GM18502 (cell line): Measurements from ENCODE around the gene SPON1.

Experiments used
- ATAC-seq: cut with Tn5 transposase; IDR thresholded peaks from one replicate; pipeline ENCODE4 v1.9.1; 2021; ENCODE audit warnings: mild to moderate bottlenecking; ENCODE audit not compliant: unreplicated experiment, poor library complexity

The SPON1 gene

DNA sequence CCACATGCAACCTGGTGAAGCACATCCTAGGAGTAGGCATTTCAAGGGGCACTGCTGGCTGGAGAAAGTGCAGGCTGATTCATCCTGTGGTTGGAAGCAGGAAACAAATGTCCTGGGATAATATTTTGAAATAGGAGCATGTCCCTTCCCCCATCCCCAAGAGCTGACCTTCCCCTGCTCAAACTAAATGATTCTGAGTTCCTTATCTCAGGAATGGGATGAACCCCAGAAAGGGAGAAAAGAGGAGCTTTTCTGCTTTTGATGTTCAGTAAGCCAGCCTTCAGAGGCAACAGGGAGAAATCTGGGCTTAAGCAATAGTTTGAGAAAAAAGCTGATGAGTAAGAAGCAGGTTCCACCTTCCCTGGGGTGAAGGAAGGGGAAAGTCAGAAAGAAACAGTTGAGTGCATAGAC lies 19.5 kb upstream of the SPON1 start:
- ATAC-seq = no peak

DNA sequence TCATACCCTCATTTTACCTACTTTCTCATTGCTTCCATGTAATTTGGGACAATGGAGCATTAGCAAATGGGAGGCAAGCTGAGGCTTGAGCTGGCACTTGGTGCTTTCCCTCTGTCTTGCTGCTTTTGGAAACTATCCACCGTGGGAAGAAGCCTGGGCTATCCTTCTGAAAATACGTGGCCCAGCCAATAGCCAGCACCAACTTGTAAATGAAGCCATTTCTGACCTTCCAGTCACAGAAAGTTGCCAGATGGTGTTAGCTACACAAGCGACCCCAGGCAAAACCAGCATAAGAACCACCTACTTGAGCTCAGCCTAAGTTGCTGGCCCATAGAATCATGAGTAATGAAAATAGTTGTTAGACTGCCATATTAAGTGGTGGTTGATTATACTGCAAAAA lies 18.5 kb upstream of the SPON1 start:
- no peak for ATAC-seq

DNA sequence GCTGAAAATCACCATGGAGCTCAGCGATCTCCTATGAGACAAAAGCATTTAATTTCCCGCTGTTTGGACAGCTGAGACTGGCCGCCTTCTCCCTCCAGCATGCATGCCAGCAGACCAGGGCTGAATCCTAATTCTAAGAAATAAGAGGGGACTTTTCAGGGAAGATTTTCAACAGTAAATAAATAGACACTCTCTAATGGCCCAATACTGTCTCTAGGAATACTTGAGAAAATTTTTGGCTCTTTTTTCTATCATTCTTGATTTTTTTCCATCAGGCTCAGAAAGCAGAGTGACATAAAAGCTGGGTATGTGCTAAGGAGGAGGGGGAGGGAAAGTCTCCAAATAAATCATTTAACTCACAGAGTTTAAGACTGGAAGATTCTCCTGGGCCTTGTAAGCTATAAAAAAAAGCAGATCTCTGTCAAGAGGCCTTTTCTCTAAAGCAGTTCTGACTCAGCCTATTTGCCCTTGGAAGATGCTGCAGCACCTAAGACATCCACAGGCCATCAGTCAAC lies 17.6 kb upstream of the SPON1 start:
- no peak for ATAC-seq

DNA sequence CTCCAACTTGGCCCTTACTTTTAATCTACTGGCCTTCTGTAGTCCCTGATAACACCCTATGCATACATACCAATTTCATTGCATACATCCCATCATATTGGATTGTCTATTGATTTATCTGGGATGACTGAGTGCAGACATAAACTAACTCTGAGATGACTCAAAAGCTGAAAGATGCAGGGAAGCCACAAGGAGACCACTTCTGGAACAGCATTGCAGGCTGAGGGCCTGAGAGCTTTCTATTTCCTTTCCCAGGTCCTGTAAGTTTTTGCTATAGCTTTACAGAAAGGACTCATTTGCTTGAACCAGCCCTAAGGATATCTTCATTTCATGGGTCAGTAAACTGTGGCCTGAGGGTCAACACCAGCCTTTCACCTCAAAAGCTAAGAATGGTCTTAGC lies 15.1 kb upstream of the SPON1 start:
- no peak for ATAC-seq

DNA sequence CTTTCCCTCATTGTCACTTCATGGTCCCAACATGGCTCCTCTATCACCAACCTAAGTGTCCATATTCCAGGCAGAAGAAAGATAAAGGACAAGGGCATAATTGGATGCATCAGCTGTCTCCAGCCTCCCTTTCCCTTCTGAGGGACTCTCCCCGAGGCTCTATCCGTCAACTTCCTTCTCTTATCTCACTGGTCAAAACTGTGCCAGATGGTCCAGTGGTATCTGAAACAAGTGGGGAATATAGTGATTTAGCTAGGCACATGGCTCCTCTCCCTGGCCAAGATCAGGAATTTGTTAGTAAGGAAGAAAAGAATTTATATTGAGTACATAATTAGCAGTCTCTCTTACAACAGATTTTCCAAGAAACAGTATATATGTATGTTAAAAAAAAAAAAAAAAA lies 12.6 kb upstream of the SPON1 start:
- no peak for ATAC-seq

DNA sequence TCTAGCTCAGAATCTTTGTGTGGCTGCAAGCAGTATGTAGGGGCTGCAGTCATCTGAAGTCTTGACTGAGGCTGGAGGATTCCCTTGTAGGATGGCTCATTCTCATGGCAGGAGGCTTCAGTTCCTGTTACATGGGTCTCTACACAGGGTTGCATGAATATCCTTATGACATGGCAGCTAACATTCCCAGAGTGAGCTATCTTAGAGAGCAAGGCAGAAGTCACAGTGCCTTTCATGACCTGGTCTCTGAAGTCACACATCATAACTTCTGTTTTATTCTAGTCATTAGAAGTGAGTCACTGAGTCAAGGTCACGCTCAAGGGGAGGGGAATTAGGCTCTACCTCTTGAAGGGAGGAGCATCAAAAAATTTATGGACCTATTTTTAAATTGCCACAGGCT lies 10.3 kb upstream of the SPON1 start:
- no peak for ATAC-seq

DNA sequence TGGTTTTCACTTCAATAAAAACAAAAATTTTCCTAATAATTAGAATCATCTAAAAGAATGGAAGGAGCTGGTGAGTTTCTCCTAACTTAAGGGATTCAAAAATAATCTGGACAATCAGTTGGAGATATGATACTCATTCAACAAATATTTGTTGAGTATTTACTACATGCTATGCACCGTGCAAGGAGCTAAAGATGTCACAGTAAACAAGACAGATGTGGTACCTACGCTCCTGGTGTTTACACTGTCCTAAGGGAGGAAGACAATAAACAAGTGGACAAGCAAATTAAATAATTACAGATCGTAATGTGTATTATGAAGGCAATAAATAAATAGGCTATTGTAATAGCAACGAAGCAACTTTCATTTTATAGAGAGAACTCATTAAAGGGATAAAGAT lies 9.9 kb upstream of the SPON1 start:
- no peak for ATAC-seq

DNA sequence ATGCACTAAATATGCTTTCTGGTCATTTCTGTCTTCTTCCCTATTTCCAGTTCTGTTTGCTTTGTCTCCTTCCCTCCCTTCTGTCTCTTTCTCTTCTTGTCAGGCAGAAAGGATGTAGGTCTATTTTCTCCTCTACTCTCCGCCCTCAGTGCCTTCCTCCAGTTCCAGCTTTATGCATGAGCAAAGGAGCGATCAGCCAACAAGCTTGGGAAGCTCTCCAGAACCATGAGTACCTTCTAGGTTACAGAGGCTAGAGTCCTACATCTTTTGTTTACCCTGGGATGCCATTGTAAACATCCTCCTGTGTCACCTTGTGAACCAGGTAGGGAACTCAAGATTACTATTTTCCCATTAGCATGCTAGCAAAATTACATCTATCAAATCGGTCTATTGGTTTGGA lies 7.9 kb upstream of the SPON1 start:
- ATAC-seq = no peak

DNA sequence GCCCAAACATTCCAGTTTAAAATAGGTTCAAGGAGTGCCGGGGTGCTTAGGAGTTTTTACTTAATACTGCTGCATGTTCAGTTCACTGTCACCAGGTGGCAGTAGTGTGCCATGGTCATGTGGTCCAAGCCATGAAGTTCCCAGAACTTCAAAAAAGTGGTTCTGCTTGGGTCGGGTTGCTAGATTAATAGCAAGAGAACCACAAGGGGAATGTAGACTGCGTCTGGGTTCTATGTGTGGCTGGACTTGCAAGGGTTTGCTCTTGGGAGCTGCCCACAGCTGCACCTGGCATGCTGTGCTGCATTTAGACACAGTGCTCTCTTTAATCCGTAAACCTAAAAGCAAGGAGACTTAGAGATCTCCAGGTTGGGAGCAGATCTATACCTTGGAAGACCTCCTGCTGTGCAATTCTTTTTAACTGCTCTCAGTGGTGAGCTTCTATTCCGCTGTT lies 6.5 kb upstream of the SPON1 start:
- ATAC-seq = no peak

DNA sequence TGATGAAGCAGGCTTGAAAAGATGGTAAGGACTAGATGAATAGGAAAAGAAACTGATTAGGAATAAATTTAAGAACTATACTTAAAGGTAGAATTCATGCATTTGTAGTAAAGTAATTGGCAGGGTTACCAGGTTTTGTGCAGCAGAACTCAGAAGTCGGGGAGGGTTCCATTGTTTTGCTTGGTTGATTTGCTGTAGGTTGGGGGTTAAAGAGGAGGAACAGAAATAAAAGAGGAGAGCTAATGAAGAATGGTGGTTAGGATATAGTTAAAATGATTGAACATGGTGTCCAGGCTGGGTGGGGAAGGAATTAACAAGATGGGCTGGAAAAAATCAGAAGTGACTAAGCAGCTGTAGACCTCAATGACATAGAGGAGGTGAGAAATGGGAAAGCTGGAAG lies 5.5 kb upstream of the SPON1 start:
- ATAC-seq = no peak

DNA sequence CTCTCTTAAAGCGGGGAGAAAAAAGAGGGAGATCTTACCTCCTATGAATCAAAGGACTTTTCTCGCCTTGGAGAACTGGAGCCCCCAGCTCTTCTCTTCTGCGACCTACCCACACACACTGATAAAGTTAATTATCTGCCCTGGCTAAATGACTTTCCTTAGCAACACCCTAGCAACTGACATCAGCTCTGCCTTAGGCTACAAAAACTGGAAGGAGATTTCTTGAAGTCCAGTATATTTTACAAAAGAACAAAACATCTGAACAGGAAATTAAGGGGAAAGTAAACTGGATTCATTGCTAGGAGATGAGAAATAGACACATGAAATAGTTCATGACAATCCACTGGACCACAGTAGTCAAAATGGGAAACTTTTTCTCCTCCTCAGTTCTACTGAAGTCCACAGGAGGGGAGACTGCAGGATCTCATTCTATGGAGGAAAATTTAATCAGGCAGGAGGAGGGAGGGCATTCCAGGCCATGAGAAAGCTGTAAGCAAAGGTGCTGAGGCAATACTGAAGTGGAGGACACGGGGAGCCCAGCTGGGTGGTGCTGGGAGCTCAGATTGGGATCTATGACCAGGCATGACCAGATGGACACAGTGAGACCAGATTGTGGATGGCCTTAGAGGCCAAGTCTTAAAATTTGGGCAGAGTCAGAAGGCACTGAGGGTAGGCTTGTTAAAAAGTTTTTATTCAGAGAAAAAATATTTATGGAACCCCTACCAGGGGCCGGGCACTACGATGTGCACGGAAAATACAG lies 3.7 kb upstream of the SPON1 start:
- ATAC-seq = no peak

DNA sequence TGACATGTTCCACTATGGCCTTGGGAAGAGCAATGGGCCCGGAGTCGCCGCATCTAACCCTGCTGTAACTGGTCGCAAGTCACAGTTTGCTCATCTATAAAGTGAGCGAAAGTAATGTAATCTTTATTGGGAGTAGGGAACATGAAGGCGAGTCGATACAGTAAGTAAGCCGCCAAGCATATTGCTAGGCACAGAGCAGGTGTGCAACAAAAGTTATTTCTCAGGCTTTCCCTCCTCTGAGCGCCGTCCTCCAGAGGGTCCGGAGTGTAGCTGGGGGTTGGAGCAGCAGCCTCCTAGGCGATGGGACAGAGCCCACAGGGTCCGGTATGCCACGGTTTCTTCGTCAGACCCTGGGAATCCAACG lies 343 bp upstream of the SPON1 start:
- ATAC-seq = no peak

DNA sequence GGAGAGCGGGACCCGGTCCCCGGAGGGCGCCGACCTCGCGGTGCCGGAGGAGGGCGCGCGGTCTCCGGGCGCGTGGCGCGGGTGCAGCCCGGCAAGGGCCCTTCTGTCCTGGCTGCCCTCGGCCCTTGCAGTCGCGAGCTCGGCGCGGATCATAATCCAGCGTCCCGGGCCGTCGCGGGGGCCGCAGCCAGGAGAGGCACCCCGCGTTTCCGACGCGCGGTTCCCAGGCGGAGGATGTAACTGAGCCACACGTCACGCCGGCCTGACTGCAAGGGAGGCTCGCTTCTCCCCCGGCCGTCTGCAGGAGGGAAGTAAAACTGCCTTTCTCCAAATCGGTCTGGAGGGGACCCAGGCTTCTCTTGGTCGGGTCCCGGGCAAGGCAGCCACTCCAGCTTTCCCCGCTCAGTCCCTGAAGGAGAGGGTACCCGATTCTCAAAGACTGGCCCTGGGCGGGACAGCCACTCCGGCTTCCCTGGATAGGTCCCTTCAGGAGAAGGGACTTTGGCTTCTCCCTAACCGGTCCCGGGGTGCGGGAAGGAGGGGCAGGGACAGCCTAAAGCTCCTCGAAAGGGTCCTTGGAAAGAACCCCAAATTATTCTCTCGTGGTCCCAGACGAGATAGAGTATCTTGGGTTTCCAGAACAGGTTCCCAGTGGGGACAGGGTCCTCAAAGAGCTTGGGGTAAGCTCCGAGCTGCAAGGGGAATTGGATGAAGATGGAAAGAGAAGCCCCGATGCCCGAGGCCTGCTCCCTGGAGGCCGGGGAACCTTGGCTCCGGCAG lies 836 bp downstream of the SPON1 start:
- no peak for ATAC-seq

DNA sequence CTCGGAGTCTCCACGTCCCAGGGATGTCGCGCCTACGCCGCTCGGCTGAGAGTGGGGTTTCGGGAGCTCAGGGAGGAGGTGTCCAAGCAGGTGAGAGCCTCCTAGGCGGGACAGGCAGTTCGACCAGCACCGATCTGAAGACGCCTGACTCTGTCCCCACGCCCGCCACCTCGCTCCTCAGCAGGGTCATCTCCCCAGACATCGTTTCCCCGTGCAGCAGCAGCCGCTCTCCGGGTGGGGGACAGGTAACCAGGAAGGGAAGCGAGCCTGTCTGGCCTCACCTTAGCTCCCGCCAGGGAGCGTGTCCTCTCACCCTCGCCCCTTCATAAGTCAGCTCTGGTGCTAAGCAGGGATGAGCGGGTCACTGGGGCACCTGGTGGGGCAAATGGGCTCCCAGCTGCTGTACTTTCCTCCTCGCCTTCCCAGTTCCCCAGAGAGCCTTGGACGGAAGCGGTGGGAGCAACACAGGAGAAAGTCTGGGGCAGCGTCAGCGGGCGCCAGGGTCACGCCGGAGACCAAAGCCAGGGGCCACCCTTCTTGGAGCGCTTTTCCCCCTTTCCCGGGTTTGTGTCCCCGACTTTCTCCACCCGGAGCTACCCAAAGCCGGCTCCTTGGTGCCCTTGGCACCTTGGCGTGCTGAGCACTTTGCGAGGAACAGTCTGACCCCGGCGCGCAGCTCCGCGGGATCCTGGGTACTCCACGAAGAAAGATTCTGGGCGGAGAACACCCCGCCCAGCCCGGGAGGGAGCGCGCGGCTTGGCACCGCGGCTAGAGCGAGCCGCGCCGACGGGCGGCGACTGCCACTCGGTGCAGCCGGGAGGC lies 1.6 kb downstream of the SPON1 start:
- ATAC-seq = no peak

DNA sequence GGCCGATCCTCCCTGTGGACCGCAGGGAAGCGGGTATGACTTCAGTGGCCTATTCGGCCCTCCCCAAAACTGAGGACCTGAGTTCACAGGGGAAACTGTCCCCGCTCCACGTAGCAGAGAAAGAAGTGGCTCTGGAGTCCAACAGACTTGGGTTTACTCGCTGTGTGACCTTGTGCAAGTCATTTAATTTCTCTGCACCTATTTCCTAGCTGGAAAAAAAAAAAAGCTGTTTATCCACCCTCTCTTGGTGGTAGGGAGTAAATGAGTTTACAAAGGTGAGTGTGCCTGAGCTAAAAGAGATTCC lies 2.2 kb downstream of the SPON1 start:
- no peak for ATAC-seq

DNA sequence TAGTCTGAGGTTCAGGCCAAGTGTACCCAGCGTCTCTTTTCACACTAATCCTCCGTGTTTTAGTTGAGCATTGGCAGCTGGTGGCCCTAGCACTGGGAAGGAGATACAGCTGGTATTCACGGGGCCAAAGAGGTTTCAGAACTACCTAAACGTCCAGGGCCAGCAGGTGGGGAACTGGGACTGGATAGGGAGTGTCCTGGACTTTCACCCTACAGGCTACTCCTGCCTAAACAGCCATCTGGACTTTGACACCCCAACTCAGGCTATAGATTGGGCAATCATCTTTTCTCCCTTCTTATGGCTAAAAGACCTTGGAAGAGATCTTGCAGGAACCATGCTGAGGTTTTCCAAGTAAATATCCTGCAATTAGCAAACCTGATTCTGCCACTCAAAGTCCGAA lies 2.8 kb downstream of the SPON1 start:
- ATAC-seq = no peak

DNA sequence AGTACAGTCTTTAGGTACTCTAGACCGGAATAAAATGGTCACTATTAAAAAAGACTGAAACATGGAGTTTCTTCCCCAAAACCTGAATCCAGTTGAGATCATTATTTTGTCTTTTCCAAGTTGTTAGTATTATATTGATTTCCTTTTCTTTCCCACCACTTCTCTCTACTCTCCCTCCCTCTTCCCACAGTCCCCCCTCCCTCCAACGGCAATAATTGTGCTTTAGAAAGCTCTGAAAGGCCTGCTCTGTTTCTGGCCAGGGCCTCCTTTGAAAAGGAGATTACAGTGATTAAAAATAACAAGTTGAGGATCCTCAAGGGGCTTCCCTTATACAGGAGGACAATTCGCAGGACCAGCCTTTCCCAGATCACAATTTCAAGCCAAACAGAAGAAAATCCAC lies 3.5 kb downstream of the SPON1 start:
- ATAC-seq = no peak

DNA sequence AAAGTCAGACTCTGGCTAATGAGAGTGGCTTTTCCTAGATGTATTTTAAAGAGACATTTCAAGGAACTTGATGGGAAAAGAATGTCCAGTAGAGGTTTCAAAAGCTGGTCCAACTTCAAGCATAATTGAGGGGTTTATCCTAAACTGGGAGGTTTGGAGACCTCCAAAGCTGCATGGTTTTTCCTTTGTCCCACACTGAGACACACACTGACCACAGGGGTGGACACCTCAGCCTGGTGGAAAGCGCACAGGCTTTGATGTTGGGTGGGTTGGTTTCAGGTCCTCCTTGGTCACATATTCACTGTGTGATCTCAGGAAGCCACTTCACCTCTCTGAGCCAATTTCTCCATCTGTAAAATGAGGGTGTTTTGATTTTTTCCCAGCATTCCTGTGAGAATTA lies 4.0 kb downstream of the SPON1 start:
- no peak for ATAC-seq

DNA sequence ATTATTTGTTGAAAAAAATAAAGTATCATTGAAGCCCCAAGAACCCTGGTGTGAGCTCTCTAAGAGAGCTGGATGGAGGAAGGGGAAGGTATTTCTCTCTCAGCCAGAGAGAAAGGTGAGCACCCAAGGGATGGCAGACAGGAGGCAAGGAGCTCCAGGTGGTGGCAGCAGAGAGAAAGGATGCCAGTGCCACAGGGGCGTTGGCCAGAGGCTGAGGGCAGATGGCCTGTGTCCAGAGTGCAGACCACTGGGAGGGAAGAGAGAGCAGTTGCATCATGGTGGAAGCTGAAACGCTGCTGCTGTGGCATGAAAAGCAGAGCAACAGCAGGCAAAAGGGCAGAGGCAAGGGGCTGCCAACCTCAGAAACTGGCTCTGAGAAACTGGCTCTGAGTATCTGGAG lies 8.5 kb downstream of the SPON1 start:
- ATAC-seq = no peak

DNA sequence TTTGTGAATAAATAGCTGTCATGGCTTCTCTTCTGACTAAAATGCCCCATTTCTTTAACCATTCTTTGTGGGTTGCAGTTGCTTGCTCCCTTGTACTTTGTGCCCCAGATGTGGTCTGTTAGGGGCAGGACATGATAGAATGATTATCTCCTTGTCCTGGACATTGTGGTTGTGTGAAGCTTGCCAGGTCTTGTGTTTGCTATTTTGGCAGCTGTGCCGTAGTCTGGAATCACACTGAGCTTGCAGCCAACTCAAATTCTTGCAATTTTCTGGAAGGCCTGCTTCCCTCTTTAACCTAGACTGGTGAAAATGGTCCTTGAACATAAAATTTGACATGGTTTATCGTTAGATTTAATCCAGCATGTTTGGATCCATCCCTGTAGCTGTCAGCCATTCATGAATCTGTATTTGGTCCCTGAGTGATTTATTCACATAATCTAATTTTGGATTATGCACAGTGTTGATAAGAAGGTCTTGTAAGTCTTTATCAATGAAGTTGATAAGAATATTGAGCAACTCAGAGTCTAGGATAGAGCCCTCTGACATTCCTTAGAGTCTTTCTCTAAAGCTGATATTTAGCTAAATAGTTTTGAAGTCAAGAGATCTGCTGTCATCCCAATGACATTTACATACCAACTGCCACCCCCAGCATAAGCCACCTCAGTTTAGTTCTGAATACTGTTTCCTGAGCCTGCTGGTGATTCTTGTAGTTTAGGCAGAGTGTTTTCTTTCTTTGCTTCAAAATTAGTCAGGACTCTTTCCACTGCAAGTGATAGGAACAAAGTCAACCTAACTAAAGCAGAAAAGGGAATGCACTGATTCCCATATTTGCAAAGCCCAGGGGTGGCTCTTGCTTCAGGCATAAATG lies 9.8 kb downstream of the SPON1 start:
- ATAC-seq = no peak
